Stimulated activated CD8-positive, alpha-beta memory T cell treated with anti-CD3 and anti-CD28 coated beads, Interleukin-12 subunit alpha, Interleukin-12 subunit beta, amount 100 ng/mL, for 1 hour (primary cell): ENCODE results near the gene DPH1.

Experiments
- DNase-seq: peaks from one replicate; pipeline ENCODE4 v3.0.0-alpha.2; 2020; ENCODE audit warnings: low read depth

DPH1 gene

DNA sequence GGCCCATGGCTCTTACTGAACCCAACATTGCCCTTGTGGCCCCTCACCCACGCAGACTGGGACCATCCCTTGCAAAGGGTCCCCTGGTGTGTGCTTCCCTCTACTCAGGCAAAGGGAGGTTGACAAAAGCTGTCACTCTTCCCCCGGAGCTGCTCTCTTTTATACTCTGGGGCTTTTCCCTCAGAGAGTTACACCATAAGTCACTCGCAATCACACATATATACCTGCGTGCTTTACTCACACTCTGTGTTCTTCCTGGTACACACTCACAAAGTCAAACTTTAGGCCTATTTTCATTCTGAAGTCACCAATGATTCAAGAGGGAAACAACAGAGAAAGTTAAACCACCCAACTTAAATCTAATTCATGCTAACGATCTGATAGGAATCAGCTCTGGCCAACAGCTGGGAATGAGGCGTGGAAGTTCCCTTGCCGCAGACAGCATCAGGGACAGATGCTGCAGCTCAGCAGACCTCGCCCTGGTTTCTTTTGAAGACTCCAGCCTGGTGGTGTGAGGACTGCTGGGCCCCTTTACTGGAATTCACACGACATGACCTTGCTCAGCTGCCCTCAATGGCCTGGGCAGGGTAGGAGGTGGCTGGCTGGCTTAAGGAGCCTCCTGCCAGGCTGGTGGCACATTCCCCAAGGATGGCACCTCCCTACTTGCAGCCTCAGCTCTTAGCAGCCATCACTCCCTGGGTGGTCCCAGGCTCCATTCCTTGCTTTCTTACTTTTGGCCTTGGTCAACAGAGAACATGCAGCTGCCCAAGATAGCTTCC, 52.2 kb downstream of the DPH1 start:
- DNase-seq: no peak

DNA sequence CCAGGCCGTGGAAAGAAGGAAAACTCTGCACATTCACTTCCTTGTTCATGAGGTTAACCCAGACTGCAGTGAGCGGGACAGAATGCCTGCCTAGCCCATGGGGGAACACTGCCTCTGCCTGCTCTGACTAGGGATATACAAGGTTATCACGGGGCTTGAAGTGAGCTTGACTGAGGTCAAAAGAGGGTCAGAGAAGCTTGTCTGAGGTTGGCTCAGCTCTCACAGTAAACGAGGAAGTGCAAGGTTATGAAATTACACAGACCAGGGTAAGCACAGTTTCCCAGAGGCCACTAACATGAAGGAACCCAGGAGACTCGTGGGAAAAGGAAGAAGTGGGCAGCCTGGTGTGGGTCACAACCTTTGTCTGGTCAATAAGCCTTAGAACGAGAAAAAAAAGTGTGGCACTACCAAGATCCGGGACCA, 53.7 kb downstream of the DPH1 start:
- DNase-seq: no peak

DNA sequence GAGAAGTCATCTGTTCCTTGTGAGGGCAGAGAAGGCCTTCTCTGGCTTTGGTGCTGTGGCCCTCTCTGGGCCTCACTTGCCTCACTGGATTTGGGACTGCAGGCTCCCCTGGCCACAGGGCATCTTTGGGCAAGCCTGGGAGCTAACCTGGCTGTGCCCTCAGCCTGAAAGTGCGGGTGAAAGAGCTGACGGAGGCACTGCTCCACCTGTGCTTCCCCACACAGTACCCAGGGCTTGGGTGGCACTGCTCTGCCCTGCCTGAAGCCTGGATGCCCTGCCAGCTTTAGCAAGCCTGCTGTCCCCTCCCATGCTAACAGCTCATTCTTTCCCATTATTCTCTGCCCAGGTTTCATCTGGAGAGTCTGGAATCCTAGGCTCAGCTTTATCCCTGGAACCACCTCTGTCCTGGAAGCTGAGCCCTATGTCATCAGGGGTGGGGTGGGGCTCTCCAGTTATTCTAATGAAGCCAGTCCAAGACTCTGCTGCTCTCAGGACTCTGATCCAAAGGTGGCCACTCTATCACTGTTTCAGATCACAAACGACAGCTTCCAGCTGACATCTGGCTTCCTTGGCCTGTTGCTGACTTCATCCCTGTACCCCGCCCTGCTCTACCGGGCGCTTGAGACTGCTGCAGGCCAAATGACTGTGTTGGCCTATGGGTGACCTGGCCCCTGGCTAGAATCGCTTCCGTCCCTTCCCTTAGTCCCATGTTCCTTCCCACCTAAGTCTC, 54.2 kb downstream of the DPH1 start:
- no peak for DNase-seq

DNA sequence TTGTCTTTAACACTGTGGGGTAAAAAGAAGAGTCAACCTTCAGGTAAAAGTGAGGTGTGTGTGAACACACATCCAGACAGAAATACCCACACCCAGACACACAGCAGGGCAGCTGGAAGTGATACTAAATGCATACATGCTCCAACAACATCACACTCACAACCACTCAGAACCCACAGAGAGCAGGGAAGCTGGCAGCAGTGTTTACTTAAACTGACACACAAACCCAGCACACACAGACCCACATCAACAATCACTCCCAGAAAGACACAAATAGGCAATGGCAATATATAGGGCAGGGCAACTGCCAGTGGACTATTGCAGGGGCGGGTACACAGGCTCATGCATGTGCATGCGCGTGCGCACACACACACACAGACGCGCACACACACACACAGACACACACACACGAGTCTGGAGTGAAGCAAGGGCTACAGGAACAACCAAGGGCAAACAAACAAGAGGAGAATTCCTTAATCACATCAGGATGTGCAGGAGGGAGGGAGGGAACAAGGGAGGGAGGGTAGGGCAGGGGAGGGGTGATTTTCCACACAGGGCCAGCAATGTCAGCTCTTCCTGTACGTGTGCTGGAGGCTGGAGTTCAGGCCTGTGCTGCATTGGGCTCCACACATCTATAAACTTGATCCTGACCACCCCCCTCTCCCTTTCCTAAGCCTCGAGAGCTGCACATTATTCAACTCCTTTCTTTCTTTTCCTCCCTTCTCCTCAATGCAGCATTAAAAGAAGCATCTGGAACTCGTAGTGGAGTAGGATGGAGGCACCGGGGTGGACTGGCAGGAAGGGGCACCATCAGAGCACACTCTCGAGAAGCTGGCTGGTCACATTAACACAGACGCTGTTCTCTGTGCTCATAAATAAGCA, 55.1 kb downstream of the DPH1 start:
- DNase-seq: no peak

DNA sequence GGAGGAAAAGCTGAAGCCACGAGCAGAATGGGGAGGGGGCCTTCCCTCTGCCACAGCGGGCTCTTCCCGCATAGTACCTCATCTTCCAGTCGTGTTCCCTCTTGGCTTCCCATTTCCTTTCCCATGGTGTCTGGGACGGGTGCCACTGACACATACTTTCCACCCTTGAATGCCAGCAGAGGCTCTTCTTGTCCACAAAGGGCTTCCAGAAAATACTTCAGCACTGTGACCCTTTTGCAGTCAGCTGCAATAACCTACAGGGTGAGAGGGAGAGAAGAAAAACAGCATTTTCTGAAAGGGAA, 55.6 kb downstream of the DPH1 start:
- no peak for DNase-seq

DNA sequence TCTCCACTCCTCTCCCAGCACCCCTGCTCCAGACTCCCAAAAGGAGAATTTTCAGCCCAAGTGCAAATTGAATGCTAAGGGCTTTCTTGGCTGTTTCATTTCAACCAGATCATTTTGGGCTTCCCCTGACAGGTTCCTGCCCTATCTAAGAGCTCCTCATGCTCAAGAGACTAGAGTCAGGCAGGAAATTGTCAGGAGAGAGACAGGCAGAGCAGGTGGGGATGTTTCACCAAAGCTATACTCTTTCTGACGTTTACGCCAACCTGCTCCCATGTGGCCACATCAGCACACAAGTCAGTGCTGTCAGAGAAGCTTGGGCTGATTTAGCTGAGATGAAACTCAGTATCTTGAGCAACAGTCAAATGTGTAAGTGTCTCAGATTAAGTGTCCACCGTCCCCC, 56.4 kb downstream of the DPH1 start:
- DNase-seq: no peak

DNA sequence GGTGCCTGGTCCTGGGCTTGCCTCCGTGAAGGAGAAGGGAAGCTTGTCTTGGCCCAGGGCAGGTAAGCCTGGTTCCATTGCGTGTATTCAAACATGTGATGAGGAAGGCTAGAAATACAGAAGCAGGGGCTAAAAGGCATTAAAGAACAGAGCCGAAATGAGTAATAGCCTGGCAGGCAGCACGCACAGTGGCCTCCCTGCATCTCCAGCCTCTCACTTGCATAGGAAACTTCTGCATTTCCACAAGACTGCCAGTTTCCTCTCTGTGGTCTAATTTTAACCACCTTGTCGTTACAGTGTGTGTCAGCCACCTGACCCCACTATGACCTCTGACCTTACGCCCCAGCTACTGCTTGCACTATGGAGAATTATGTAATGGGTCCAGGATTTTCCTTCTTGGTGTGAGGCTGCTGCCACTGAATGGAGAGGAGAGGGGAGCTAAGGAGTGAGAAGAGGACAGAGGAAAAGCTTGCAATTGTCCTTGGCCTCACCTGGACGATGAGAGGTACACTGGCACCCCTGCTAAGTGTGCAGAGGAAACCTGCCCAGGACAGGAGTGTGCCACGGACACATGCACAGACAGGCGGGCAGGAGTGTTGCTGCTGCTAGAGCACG, 57.8 kb downstream of the DPH1 start:
- DNase-seq: no peak

DNA sequence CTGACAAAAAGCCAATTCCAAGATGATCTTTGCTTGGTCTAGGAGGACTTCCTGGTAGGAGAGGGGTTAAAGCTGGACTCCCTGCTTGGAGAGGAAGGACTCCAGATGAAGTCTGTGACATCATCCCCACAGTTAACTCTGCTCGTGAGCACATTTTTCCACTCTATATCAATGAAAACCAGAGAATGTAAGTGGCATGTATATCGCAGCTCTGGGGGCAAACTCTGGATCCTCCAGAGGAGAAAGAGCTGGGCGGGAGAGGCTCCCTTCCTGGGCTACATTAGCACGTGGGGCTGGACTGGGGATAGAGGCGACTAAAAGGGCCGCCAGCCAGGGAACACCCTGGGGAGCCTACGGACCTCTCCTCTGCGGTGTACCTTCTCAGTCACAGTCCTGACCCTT, 59.1 kb downstream of the DPH1 start:
- DNase-seq: no peak

DNA sequence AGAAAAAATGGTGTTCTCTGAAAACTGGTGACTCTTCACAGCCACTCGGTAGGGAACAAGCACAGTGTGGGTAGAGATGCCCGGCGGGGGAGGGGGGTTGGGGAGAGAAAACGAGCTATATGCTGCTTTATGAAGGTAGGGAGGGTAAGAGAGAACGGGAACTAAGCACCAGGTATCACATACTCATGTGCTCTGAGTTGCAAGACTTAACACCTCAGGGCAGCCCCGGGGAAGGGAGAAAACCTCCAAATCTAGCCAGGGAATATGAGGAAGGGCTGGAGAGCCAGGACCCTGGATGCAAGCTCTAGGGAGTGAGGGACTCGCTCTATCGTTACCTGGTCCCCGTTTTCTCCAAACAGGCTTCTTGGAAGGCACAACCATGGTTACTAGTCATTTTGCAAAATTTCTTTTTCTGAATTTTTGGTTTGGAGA, 60.3 kb downstream of the DPH1 start:
- no peak for DNase-seq

DNA sequence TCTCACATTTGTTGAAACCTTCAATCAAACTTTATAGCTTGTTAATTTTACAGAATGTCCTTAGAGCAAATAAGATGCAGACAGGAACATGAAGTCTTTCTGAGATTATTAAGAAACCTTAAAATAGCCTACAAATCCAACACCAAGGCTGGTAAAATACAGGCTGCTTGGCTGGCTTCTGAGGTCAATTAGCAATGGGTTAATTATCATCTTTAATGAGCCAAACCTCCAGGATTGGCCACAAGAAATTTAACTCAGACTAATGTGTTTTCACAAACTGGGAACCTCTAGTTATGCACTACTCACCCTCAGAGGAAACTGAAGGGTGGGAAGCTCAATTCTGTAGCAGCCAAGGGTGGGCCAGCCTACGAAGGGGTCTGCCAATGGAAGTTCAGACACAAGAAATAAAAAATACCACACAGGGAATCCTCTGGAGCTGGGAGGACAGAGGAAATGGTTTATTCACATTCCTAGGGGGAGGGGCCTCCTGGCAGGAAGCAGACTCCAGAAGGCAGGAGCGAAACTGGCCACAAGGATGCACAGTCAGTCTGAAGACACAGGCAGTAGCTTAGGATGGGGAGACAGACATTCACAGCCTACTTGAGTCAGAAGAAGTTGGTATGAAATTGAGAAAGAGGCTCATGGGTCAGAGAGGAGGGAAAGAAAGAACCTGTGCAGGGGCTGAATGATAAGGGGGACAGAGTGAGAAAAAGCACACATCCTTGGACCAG, 61.0 kb downstream of the DPH1 start:
- no peak for DNase-seq

DNA sequence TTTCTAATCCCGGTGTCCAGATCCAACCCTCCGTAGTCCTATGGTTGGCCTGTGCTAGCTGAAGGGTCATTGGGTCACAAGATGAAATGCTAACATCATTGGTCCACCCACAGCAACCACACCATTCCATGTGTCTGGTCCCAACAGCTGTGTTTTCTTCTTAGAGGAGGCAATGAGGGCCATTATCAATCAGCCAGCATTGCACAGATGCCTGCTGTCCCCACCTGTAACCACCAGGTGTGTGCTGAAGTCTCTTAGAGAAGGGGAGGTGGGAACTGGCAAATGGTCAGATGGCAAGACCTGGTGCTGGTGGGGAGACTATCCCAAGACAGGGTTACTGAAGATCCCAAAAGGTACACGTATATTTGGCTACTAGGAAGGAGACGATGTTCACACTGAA, 62.3 kb downstream of the DPH1 start:
- no peak for DNase-seq

DNA sequence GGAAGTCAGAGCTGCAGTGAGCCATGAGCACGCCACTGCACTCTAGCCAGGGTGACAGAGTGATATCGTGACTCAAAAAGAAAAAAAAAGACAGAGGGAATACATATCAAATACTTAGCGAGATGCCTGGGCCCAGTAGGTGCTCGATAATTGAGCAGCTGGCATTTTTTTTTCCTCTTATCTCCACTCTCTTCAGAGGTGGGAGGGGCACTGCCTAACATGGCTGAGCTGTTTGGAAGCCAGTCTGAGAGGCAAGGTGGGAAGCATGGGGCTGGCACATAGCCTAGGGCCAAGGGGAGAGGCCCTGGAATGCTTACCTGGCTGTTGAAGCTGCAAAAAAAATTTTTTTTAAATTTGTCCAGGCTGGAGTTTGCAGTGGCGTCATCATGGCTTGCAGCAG, 63.4 kb downstream of the DPH1 start:
- DNase-seq: no peak
